HG03103 (cell line): ENCODE data around the gene YLPM1.
"Not testable (repeated sequence)": the region's sequence is repeated elsewhere in the genome, so short reads cannot be mapped to it uniquely, and the experiment has no call there.

Experiments used
- ATAC-seq: cut with Tn5 transposase; IDR thresholded peaks from one replicate; pipeline ENCODE4 v1.9.1; 2021; ENCODE audit warnings: low read depth; ENCODE audit not compliant: unreplicated experiment

The YLPM1 gene

DNA sequence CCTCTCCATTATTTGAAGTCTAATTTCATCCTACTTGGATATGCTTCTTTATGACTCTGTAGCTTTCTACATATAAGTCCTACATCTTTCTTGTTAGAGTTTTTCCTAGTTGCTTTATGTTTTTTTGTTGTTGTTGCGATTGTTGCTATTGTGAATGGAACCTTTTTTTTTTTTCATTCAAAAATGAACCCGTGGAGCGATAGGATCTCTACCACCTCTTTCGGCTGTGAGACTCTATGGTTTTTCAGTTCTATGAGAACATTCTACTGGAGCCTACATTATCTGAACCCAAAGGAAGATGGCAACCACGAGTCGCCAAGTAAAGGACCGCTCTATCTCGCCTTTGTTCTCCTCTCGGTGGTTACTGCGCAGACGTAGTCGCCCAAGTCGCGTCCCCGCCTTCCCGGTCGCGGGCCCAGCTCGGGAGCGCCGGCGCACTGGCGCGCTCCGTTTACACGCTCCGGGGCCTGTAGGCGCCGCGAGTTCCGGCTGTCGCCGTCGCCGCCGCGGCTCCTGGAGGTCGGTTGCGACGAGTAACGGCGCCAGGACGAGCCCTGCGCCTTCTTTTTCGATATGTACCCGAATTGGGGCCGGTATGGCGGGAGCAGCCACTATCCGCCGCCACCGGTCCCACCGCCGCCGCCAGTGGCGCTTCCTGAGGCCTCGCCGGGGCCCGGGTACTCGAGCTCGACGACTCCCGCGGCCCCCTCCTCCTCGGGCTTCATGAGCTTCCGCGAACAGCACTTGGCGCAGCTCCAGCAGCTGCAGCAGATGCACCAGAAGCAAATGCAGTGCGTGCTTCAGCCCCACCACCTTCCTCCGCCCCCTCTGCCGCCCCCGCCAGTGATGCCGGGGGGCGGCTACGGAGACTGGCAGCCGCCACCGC, at the start of gene YLPM1:
TSS of gene YLPM1 (plus strand) at position 400 of the 886 bp plus-strand sequence. CDS start at position 574, 174 bp downstream.
- ATAC-seq, result peak; percentile 83

DNA sequence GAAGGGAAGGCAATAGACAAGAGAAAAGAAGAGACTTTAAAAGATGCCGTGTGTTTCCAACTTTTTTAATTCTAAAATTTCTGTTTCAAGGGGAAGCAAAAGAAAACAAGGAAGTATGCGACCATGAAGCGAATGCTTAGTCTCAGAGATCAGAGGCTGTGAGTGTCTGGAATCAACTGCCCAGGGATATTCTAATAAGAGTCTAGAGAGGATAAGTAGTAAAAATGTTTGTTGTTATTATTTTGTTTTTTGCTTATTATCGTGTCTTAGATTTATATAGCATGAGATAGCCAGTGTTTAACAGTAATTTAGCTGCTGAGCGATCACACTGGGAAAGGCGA, 49.8 kb upstream of the YLPM1 start:
- ATAC-seq, result no peak

- no peak for ATAC-seq
These were observed 42.6 kb upstream of the YLPM1 start for GRCh38 chr14:74720526-74720925.

- no peak for ATAC-seq
These were observed 40.0 kb upstream of the YLPM1 start for GRCh38 chr14:74723134-74723533.

GRCh38 chr14:74732387-74732786, 30.7 kb upstream of the YLPM1 start:
- ATAC-seq, result no peak

GRCh38 chr14:74733221-74733620, 29.9 kb upstream of the YLPM1 start:
- no peak for ATAC-seq

DNA sequence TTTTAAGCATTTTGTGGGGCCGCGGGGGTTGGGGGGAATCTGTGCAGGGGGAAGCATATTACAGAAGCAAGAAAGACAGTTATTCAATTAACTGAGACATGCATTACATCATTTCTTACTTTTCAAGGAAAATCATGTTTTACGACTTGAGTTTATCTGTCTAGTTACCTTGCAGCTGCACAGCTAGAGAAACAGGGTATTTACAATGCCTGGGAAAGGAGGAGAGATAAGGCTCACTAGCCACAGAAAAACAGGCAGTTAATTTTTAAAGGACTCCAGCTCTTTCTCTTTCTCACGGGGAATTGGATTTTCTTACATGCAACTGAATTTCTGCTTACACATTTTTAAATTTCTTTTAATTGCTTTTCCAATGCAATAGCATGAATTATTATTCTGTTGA, 28.0 kb upstream of the YLPM1 start:
- ATAC-seq, result no peak

DNA sequence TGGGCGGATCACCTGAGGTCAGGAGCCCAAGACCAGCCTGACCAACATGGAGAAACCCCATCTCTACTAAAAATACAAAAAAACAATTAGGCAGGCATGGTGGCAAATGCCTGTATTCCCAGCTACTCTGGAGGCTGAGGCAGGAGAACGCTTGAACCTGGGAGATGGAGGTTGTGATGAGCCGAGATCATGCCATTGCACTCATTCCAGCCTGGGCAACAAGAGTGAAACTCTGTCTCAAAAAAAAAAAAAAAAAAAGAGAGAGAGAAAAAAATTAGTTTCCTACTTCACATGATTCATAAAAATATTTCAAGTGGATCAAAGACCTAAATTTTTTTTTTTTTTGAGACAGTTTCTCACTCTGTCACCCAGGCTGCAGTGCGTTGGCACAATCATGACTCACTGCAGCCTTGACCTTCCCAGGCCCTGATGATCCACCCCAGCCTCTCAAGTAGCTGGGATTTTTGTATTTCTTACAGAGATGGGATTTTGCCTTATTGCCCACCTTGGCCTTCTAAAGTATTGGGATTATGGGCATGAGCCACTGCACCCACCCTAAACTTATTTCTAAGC, 25.3 kb upstream of the YLPM1 start:
- ATAC-seq, result no peak

GRCh38 chr14:74739293-74740030, 23.7 kb upstream of the YLPM1 start:
- no peak for ATAC-seq

DNA sequence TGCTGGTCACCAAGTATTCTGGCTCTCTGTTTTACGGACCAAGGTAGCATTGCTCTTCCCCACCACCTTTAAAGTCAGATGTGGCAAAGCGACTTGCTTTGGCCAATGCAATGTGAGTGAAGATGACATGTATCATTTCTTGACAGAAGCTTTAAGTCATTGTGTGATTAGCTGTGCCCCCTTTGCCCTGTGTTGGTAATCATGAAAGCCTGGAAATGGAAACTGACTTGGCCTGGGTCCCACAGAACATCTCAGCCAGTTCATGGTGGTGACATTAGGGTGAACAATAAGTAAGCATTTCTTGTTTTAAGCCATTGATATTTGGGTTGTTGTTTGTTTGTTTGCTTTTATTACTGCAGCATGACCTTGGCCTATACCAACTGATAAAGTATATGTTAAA, 15.9 kb upstream of the YLPM1 start:
- no peak for ATAC-seq

DNA sequence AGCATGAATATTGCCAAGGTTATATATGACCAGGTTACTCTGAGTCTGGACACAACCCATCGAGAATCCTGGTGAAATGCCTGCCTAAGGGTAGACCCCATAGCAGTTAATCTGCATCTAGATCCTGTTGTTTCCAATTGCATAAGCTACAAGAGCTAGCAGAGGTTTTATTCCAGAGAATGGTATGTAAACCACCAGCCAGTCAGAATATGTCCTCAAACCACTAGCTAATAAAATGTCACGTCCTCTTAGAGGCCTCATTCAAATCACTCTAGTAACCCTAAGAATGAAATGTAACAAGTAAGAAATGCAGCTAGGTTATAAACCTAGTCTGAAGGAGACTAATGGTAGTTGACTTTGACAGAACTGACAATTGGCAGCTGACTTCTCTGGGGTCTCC, 9.0 kb upstream of the YLPM1 start:
- no peak for ATAC-seq

- no peak for ATAC-seq
These were observed 8.2 kb upstream of the YLPM1 start for GRCh38 chr14:74754899-74755298.

DNA sequence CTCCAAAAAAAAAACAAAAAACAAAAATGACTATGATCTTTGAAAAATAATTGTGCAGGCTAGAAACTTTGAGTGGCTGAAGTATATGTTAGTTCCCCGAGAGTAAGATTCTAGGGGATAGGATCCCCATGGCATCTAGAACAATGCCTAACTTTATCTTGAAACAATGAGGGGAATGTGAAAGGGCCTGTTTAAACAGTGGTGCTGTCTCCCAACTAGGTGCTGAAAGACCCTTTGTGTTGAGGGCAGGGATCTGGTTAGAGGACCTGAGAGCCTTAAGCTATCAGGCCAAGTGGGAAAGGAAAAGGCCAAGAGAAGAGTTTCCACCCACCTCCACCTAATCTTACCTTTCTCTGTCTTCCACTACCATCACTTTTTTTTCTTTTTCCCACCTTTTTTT, 6.8 kb upstream of the YLPM1 start:
- ATAC-seq, result no peak

DNA sequence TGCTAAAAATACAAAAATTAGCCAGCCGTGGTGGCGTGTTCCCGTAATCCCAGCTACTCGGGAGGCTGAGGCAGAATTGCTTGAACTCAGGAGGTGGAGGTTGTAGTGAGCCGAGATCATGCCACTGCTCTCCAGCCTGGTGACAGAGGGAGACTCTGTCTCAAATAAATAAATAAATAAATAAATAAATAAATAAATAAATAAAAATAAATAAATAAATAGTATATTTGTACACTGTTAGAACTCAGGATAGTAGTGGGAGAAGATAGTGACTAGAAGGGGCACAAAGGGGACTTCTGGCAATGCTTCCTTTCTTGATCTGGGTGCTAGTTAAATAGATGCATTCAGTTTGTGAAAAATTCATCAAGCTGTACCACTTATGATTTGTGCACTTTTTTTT, 4.6 kb upstream of the YLPM1 start:
- ATAC-seq, result not testable (repeated sequence)

DNA sequence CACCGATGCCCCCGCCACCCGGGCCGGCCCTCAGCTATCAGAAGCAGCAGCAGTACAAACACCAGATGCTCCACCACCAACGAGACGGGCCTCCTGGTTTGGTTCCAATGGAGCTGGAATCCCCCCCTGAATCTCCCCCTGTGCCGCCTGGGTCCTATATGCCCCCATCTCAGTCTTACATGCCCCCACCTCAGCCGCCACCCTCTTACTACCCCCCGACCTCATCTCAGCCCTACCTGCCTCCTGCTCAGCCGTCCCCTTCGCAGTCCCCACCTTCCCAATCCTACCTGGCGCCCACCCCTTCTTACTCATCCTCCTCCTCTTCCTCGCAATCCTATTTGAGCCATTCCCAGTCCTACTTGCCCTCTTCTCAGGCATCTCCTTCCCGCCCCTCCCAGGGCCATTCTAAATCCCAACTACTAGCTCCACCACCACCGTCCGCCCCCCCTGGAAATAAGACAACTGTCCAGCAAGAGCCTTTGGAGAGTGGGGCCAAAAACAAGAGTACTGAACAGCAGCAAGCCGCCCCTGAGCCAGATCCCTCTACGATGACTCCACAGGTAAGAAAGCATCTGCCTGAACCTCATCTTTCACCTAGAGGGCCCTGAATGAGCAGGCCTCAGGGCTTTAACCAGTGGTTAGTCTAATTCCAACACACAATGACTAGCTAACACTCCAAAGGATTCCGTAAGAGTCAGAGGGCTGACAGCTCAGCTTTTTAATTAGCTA, 851 bp downstream of the YLPM1 start:
- no peak for ATAC-seq

GRCh38 chr14:74765721-74766120, 2.6 kb downstream of the YLPM1 start:
- no peak for ATAC-seq

DNA sequence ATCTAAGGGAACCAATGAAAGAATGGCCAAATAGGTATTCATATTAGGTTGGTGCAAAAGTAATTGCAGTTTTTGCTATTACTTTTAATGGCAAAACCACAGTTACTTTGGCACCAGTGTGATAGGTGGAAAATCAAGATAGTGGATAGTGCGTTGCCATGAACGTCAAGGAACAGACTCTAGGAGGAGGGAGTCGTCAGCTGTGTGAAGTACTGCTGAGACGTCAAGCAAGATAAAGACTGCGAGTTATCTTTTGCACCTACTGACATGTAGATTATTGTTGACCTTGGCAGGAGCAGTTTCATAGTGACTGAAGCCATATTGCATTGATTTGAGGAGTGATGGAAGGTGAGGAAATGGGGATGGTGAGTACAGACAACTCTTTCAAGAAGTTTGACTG, 8.3 kb downstream of the YLPM1 start:
- ATAC-seq, result no peak

GRCh38 chr14:74784634-74785033, 21.5 kb downstream of the YLPM1 start:
- ATAC-seq, result no peak

DNA sequence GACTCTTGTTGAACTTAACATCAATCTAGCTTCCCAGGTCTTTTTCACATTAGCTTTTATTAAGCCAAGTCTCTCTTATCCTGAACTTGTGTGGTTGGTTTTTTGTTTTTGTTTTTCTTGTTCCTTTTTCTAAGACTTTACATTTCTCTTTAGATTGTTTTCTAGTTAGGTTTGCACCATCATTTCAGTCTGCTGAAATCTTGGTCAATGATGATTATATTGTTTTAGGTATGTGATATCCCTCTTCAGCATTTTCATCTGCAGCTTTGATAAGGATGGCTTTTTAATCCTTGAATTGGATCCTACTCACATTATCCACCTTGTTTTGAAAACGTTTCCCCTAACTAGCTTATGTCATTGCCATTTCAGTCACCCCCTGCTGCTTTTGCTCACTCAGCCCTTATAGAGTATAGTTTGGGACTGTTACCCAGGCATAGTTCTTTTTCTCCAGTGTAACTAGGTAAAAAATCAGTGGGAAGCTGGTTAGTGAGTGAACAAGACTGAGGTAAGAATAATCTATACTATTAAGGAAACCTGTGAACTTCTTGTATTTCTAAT, 22.0 kb downstream of the YLPM1 start:
- ATAC-seq, result no peak

GRCh38 chr14:74786796-74787315, 23.7 kb downstream of the YLPM1 start:
- no peak for ATAC-seq
